ENCODE data around the gene GAD1.

DNA sequence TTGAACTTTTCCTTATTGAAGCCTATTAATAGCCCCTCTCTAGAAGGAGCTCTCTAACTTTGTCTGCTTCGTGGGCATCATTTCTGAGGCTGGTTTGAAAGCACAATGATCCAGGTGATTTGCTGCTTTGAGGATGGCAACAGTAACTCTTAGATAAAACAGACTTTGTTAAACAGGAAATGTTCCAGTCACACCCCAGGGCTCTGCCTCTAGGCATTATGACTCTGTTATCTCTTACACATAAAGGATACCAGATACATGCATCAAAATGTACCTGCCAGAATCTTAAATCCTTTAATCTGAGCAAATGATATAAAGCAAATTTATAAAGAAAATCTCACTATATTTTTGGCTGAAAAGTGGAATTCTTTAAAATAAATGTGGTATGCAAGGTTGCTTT lies 52.3 kb downstream of the GAD1 start:
- TF ChIP-seq, protein P1, sequence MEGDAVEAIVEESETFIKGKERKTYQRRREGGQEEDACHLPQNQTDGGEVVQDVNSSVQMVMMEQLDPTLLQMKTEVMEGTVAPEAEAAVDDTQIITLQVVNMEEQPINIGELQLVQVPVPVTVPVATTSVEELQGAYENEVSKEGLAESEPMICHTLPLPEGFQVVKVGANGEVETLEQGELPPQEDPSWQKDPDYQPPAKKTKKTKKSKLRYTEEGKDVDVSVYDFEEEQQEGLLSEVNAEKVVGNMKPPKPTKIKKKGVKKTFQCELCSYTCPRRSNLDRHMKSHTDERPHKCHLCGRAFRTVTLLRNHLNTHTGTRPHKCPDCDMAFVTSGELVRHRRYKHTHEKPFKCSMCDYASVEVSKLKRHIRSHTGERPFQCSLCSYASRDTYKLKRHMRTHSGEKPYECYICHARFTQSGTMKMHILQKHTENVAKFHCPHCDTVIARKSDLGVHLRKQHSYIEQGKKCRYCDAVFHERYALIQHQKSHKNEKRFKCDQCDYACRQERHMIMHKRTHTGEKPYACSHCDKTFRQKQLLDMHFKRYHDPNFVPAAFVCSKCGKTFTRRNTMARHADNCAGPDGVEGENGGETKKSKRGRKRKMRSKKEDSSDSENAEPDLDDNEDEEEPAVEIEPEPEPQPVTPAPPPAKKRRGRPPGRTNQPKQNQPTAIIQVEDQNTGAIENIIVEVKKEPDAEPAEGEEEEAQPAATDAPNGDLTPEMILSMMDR (IDR thresholded peaks at IDR 0.05): no peak
- no peak for TF ChIP-seq EP300 (IDR thresholded peaks at IDR 0.05)
- no peak for TF ChIP-seq POLR2A (IDR thresholded peaks at IDR 0.05)
